GM18520 (cell line): ENCODE measurements around the gene MUTYH.

Source experiments
- ATAC-seq: cut with Tn5 transposase; IDR thresholded peaks from one replicate; pipeline ENCODE4 v1.9.1; 2021; ENCODE audit not compliant: unreplicated experiment

Gene MUTYH

GRCh38 chr1:45282351-45282750 is 57.9 kb downstream of the MUTYH start:
- ATAC-seq: no peak
